AG04450 (cell line): ENCODE results near the gene KCNH6. TPM values are rescaled to one million over a fixed set of nuclear protein-coding genes. Genes with fewer than 3 reads are reported as not detected.

Experiments
- CTCF ChIA-PET: fragments of 300-600, 350-600 bp; formaldehyde crosslinking; extraction: SDS; loops from one replicate; lab custom pipeline; 2022; ENCODE audit warnings: antibody characterized with exemption, inconsistent platforms; lab: Charles Lee
- POLR2A ChIA-PET: fragments of 350-600 bp; formaldehyde crosslinking; extraction: SDS; loops from one replicate; lab custom pipeline; 2021; ENCODE audit warnings: antibody characterized with exemption, inconsistent platforms; lab: Yijun Ruan, JAX
- DNase-seq: peaks from one replicate; pipeline ENCODE4 v3.0.0-alpha.2; 2011; ENCODE audit warnings: low read depth, low spot score
- H3K27ac ChIP-seq: one replicate; pipeline ENCODE4 v1.5.1; 2012; ENCODE audit warnings: low read depth, low read length, control low read depth
- H3K27me3 ChIP-seq: one replicate; pipeline ENCODE4 v1.6.0; 2012; ENCODE audit warnings: low read length; ENCODE audit not compliant: control insufficient read depth, insufficient read depth
- H3K4me3 ChIP-seq: 2 replicates; pipeline ENCODE4 v1.5.1; 2011; ENCODE audit warnings: mild to moderate bottlenecking, low read depth, low read length, control low read depth
- H3K9me3 ChIP-seq: 2 replicates; pipeline ENCODE4 v1.5.1; 2012; ENCODE audit warnings: low read length; ENCODE audit not compliant: control insufficient read depth, insufficient read depth
- polyA plus RNA-seq: library from polyadenylated mRNA; depleted of rRNA; stranded (reverse); fragments of >200 nt; gene quantifications from 2 replicates; pipeline ENCODE4 v1.2.3, GENCODE V29; 2011
- TF ChIP-seq, protein P1 (sequence below): IDR thresholded peaks from 2 replicates; pipeline ENCODE4 v1.5.1; 2011; ENCODE audit warnings: low read depth, low read length, control low read depth, inconsistent platforms

KCNH6 gene
- polyA plus RNA-seq, 1 experiment = 0.04 TPM

GRCh38 chr17:63542218-63542545, 19.0 kb downstream of the KCNH6 start:
- Histone ChIP-seq H3K4me3 (no peak overlapping the region), H3K9me3 (no peaks in the 10 kb centered on the region; the same call in 1 of the 2 replicates), H3K27me3 (peaks cover 39% of the 10 kb centered on the region), H3K27ac (no peak overlapping the region)
- no peak for DNase-seq
- TF ChIP-seq, protein P1, sequence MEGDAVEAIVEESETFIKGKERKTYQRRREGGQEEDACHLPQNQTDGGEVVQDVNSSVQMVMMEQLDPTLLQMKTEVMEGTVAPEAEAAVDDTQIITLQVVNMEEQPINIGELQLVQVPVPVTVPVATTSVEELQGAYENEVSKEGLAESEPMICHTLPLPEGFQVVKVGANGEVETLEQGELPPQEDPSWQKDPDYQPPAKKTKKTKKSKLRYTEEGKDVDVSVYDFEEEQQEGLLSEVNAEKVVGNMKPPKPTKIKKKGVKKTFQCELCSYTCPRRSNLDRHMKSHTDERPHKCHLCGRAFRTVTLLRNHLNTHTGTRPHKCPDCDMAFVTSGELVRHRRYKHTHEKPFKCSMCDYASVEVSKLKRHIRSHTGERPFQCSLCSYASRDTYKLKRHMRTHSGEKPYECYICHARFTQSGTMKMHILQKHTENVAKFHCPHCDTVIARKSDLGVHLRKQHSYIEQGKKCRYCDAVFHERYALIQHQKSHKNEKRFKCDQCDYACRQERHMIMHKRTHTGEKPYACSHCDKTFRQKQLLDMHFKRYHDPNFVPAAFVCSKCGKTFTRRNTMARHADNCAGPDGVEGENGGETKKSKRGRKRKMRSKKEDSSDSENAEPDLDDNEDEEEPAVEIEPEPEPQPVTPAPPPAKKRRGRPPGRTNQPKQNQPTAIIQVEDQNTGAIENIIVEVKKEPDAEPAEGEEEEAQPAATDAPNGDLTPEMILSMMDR = no peak
- ChIA-PET CTCF (no interaction called here), POLR2A (no interaction called here)

- no peak for DNase-seq
- TF ChIP-seq, protein P1 = no peak
- H3K27ac ChIP-seq = no peak overlapping the region
- no peaks in the 10 kb centered on the region; the same call in 1 of the 2 replicates for H3K9me3 ChIP-seq
- H3K4me3 ChIP-seq = no peak overlapping the region
- peaks cover 29% of the 10 kb centered on the region for H3K27me3 ChIP-seq
- ChIA-PET CTCF (no interaction called here), POLR2A (no interaction called here)
Observed at GRCh38 chr17:63542942-63543821, 20.0 kb downstream of the KCNH6 start.

DNA sequence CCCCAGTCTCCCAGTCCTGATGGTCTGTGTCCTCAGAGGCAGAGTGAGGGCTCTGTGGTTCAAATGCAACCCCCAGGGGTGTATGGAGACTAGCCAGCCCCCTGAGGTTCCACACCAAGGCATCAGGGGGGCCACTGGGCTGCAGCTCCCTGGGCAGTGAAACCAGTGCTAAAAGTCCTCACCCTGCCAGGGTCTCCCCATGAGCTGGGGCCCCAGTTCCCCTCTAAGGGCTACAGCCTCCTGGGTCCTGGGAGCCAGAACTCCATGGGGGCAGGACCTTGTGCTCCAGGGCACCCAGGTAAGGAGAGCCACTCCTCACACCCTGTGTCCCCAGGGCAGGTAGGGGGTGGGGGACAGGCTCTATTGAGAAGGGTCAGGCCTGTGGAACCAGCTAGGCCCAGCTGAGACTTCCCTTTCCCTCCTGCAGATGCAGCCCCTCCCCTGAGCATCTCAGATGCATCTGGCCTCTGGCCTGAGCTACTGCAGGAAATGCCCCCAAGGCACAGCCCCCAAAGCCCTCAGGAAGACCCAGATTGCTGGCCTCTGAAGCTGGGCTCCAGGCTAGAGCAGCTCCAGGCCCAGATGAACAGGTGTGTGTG, 20.8 kb downstream of the KCNH6 start:
- no peak for DNase-seq
- Histone ChIP-seq H3K27ac (no peak overlapping the region), H3K27me3 (peaks cover 22% of the 10 kb centered on the region), H3K9me3 (no peaks in the 10 kb centered on the region; the same call in 1 of the 2 replicates), H3K4me3 (no peak overlapping the region)
- TF ChIP-seq, protein P1 = no peak
- CTCF ChIA-PET = no interaction called here
- POLR2A ChIA-PET = interaction anchor here (1.0 kb wide), 1 partner anchor 9 kb away, joined by 3 read pairs; no protein-coding TSS in a partner anchor

- H3K27me3 ChIP-seq = peaks cover 14% of the 10 kb centered on the region
- POLR2A ChIA-PET = interaction anchor here (1.0 kb wide), 1 partner anchor 9 kb away, joined by 3 read pairs; no protein-coding TSS in a partner anchor
- DNase-seq = no peak
- CTCF ChIA-PET = no interaction called here
- H3K4me3 ChIP-seq = no peak overlapping the region
- H3K9me3 ChIP-seq = no peaks in the 10 kb centered on the region; the same call in 1 of the 2 replicates
- H3K27ac ChIP-seq = no peak overlapping the region
- TF ChIP-seq, protein P1 = no peak
Observed at GRCh38 chr17:63544467-63545301, 21.5 kb downstream of the KCNH6 start.
